ENCODE results near the gene ZNF618. TPM values are rescaled to one million over a fixed set of nuclear protein-coding genes. Genes with fewer than 3 reads are reported as not detected.

Gene ZNF618
- total and polyA plus RNA-seq, 9 donors, result 8.2 to 28.9 (median 18.3) TPM

DNA sequence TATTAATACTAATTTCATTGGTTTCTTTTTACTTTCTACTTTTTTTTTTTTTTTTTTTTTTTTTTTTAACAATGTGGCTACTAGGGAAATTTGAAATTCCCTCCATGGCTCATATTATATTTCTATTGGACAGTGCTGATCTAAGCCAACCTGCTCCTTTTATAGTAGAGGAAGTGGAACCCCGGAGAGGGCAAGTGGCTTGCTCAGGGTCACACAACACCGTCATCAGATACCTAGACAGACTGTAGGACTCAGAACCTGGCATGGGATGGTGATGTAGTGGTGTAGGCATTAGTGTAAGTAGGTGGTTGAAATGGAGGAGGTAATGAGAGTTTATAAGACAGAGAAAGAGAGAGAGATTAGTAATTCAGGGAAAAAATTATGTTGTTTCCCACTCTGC is 10.8 kb downstream of the ZNF618 start:
- Histone ChIP-seq H3K9me3 (no peaks in the 10 kb centered on the region), H3K4me3 (no peak overlapping the region), H3K36me3 (no peaks in the 10 kb centered on the region), H3K27ac (peak overlapping the region in 1 of 2 donors; percentile 39), H3K27me3 (no peaks in the 10 kb centered on the region), H3K4me1 (ENCODE audit: insufficient read depth) (peaks cover 21% of the 10 kb centered on the region)
- no peak for DNase-seq
- TF ChIP-seq, protein P1, sequence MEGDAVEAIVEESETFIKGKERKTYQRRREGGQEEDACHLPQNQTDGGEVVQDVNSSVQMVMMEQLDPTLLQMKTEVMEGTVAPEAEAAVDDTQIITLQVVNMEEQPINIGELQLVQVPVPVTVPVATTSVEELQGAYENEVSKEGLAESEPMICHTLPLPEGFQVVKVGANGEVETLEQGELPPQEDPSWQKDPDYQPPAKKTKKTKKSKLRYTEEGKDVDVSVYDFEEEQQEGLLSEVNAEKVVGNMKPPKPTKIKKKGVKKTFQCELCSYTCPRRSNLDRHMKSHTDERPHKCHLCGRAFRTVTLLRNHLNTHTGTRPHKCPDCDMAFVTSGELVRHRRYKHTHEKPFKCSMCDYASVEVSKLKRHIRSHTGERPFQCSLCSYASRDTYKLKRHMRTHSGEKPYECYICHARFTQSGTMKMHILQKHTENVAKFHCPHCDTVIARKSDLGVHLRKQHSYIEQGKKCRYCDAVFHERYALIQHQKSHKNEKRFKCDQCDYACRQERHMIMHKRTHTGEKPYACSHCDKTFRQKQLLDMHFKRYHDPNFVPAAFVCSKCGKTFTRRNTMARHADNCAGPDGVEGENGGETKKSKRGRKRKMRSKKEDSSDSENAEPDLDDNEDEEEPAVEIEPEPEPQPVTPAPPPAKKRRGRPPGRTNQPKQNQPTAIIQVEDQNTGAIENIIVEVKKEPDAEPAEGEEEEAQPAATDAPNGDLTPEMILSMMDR (IDR thresholded peaks at IDR 0.05), result no peak
- TF ChIP-seq EP300 (IDR thresholded peaks at IDR 0.05) (no peak), POLR2A (IDR thresholded peaks at IDR 0.05) (no peak)
- intact Hi-C loops (cut with DNase I), result loop anchor here in 1 of 4 donors (10.0 kb wide), 1 partner anchor 98 kb away; no protein-coding TSS in a partner anchor
- 19 to 43% (median 33%) methylated on average over 2 of the region's 2 CpGs for WGBS, 3 donors

DNA sequence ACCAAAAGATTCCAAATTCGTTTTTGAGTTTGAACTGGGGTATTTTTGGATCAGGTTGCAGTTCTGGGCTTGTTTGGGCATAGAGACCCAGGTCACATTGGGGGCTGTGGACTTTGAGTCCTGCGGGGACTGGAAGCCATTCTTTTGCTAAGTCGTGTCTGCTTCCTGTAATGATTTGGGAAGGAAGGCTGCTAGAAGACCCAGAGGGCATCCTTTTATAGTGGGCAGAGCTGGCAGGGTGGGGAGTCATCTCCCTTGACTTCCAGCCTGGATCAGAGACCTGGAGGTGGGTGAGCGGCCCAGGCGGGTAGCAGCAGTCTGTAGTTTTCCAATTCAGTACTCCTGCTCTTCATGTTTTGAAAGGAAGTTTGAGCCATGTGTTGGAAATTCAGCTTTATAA is 11.3 kb downstream of the ZNF618 start:
- TF ChIP-seq, protein P1 (IDR thresholded peaks at IDR 0.05), result no peak
- TF ChIP-seq EP300 (IDR thresholded peaks at IDR 0.05) (no peak), POLR2A (IDR thresholded peaks at IDR 0.05) (no peak)
- intact Hi-C loops (cut with DNase I), result loop anchor here in 1 of 4 donors (10.0 kb wide), 1 partner anchor 97 kb away; no protein-coding TSS in a partner anchor
- Histone ChIP-seq H3K4me3 (no peak overlapping the region), H3K36me3 (no peaks in the 10 kb centered on the region), H3K4me1 (ENCODE audit: insufficient read depth) (peaks cover 17% of the 10 kb centered on the region), H3K27ac (no peak overlapping the region), H3K9me3 (no peaks in the 10 kb centered on the region), H3K27me3 (no peaks in the 10 kb centered on the region)
- WGBS, 3 donors, result 45 to 62% (median 59%) methylated on average over 5 of the region's 5 CpGs
- no peak for DNase-seq

DNA sequence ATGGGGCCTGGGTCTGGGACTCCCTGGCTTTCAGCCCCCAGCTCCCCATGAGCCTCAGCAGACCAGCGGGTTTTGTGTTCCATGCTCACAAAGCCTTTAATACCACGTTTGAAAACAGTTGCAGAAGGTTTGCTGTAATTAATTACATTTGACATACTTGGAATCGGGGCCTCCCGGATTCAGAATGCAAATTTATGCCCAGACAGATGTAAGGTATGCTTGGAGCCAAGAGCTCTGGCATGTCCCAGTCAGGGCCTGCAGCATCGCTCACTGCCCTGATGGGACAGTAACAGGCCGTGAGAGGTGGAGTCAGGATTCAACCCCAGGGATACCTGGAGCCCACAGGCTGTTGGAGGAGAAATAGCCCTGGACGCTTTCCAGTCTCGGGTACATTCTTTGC is 12.2 kb downstream of the ZNF618 start:
- TF ChIP-seq POLR2A (IDR thresholded peaks at IDR 0.05) (no peak), EP300 (IDR thresholded peaks at IDR 0.05) (no peak)
- TF ChIP-seq, protein P1 (IDR thresholded peaks at IDR 0.05), result no peak
- 52 to 62% (median 58%) methylated on average over 8 of the region's 8 CpGs for WGBS, 3 donors

DNA sequence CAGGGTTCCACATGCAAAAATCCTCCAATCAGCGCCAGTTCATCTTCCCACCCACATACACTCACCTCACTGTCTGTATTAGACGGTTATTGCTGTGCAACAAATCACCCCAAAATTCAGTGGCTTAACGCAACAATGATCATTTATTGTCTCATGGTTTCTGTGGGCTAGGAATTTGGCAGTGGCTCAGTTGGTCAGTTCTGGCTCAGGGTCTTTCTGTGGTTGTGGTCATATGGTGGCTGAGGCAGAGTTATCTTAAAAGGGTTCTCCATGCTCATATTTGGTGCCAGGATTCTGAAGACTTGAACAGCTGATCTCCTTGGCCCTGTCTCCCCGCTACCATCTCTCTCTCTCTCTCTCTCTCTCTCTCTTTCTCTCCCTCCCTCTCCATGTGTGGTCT is 12.9 kb downstream of the ZNF618 start:
- intact Hi-C loops (cut with DNase I), result loop anchor here in 1 of 4 donors (10.0 kb wide), 1 partner anchor 96 kb away; no protein-coding TSS in a partner anchor
- DNase-seq, result no peak
- Histone ChIP-seq H3K36me3 (no peaks in the 10 kb centered on the region), H3K27ac (no peak overlapping the region), H3K4me3 (no peak overlapping the region), H3K27me3 (no peaks in the 10 kb centered on the region), H3K4me1 (ENCODE audit: insufficient read depth) (peaks cover 16% of the 10 kb centered on the region), H3K9me3 (no peaks in the 10 kb centered on the region)
- no peak for TF ChIP-seq POLR2A (IDR thresholded peaks at IDR 0.05)
- TF ChIP-seq EP300 (IDR thresholded peaks at IDR 0.05), result no peak
- TF ChIP-seq, protein P1 (IDR thresholded peaks at IDR 0.05), result no peak
- WGBS, 3 donors, result 93 to 95% (median 93%) methylated on average over 4 of the region's 4 CpGs

More for the DNA sequence above, 12.2 kb downstream of the ZNF618 start:
- Histone ChIP-seq H3K9me3 (no peaks in the 10 kb centered on the region), H3K36me3 (no peaks in the 10 kb centered on the region), H3K4me1 (ENCODE audit: insufficient read depth) (peaks cover 16% of the 10 kb centered on the region), H3K4me3 (no peak overlapping the region), H3K27ac (no peak overlapping the region), H3K27me3 (no peaks in the 10 kb centered on the region)
- DNase-seq, result no peak
- intact Hi-C loops (cut with DNase I), result loop anchor here in 1 of 4 donors (10.0 kb wide), 1 partner anchor 96 kb away; no protein-coding TSS in a partner anchor

Measured in ovary (tissue), 9 donors.